LNCAP (cell line): ENCODE results near the gene BCAS3.

Experiments used
- TF ChIP-seq, protein P1 (sequence below): fragments of 450-650 bp; IDR thresholded peaks from 2 replicates; pipeline ENCODE4 v1.5.1; 2017; ENCODE audit warnings: mild to moderate bottlenecking

The BCAS3 gene

DNA sequence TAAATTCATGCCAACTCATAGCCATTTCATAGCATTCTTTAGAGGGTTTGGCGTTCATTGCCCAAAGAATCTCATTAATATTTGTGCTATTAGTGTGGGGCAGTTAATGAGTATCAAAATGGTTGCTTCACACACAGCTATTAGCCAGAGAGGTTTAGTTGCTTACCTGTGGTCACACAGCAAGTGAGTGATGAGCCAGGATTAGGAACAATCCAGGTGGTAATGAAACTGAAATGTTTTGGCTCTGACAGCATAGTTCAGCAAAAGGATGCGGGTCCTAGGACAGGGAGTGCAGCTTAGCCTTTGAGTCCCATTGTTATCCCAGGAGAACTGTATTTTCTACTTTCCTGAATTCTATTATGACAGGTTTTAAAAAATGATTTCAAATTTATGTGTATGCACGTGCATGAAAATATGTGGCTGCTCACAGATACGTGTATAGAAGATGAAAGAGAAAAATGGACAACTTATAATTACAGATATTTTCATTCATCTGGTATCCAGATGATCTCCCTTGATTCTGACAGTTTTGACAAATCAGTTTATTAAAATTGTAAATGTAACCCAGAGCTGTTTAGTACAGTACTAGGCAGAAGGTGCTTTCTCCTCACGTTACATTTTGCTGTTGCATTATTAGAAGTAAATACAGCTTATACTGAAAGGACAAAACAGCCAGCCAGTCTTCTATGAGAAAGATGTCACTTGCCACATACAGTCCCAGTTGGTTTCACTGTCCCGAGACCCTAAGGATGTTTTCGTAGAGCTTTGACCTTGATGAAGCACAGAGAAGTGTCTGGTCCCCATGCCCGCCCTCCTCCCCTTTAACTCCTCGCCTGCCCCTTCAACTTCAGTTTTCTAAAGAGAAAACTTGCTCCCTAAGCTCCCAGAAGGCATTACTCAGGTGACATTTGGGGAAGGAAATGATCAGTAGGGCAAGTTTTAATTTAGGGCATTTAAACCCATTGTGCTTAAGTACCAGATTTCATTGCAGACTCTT lies 622.2 kb downstream of the BCAS3 start:
- TF ChIP-seq, protein P1, sequence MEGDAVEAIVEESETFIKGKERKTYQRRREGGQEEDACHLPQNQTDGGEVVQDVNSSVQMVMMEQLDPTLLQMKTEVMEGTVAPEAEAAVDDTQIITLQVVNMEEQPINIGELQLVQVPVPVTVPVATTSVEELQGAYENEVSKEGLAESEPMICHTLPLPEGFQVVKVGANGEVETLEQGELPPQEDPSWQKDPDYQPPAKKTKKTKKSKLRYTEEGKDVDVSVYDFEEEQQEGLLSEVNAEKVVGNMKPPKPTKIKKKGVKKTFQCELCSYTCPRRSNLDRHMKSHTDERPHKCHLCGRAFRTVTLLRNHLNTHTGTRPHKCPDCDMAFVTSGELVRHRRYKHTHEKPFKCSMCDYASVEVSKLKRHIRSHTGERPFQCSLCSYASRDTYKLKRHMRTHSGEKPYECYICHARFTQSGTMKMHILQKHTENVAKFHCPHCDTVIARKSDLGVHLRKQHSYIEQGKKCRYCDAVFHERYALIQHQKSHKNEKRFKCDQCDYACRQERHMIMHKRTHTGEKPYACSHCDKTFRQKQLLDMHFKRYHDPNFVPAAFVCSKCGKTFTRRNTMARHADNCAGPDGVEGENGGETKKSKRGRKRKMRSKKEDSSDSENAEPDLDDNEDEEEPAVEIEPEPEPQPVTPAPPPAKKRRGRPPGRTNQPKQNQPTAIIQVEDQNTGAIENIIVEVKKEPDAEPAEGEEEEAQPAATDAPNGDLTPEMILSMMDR, result no peak

DNA sequence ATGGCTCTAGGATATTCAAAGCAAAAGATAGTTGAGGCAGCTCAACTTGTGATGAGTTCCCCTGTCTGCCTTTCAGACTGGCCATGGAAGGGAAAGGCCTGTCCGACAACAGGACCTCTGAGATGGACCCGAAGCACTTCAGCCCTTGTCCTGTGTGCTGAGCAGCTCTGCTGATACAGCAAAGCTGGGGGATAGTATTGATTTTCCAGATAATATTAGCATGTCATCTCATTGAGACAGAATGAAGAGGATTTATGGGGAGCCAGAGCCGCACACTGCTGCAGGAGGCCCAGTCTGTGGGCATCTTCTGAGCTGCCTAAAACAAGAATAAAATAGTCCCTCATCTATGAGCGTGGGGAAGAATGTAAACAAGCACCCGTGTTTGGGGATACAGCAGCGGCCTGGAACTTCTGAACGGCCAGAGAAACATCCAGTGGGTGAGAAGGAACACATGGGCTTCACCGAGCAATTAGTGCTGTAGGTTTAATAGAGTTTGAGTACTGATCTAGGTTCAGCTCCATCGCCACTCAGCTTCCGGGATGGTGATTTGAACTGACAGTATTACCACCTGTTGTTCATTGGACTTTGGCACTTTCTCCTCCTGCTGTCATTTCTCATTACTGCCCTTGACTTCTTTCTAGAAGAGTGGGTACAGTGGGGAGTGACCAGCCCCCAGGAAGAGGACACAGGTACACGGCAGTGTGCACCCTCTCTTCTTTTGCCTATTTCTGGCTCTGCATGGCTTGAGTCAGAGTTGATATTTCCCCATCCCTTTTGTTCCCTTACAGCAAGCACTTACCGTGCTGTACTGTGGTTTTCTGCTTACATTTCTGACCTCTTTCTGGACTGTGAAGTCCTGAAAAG lies 625.5 kb downstream of the BCAS3 start:
- TF ChIP-seq, protein P1, result no peak

- TF ChIP-seq, protein P1, result no peak
Observed at GRCh38 chr17:61303817-61304096, 626.1 kb downstream of the BCAS3 start.

DNA sequence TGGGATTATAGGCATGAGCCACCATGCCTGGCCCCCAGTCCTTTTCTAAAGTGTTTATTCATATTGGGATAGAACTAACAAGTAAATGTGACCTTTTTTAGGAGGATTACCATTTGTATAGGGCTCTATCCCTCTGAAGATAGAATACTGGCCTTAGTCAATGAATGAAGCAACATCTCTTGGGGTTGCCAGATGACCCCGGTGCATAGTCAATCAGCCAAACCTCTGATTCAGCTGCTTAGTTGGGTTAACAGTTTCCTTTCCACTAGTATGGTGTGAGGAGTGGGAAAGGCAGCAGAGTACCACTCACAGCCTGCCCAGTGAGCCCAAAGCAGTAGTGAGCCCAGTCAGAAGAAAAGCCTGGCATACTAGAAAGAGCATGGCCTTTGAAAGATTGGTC lies 627.4 kb downstream of the BCAS3 start:
- TF ChIP-seq, protein P1, result no peak

GRCh38 chr17:61306003-61306402 lies 628.4 kb downstream of the BCAS3 start:
- TF ChIP-seq, protein P1, result no peak

GRCh38 chr17:61307905-61308886 lies 630.5 kb downstream of the BCAS3 start:
- TF ChIP-seq, protein P1, result no peak
